GM21360 (cell line): ENCODE measurements around the gene LCN6.
"Not testable (repeated sequence)": the region's sequence is repeated elsewhere in the genome, so short reads cannot be mapped to it uniquely, and the experiment has no call there.

Experiments used
- ATAC-seq: cut with Tn5 transposase; IDR thresholded peaks from one replicate; pipeline ENCODE4 v1.9.1; 2021; ENCODE audit warnings: mild to moderate bottlenecking, moderate library complexity; ENCODE audit not compliant: unreplicated experiment

LCN6 gene

GRCh38 chr9:136711751-136712689, 36.3 kb downstream of the LCN6 start, which contains the start of gene DIPK1B:
Gene DIPK1B (plus strand): TSS chr9:136712572. CDS start chr9:136712666, 94 bp downstream.
- ATAC-seq, result no peak

- not testable (repeated sequence) for ATAC-seq
Measured at GRCh38 chr9:136711219-136711648, 37.1 kb downstream of the LCN6 start.

- ATAC-seq, result no peak
Measured at GRCh38 chr9:136710543-136710942, 37.8 kb downstream of the LCN6 start.

- ATAC-seq, result no peak
Measured at GRCh38 chr9:136709454-136710109, 38.7 kb downstream of the LCN6 start.

- no peak for ATAC-seq
Measured at GRCh38 chr9:136707849-136708517, 40.3 kb downstream of the LCN6 start.

GRCh38 chr9:136707011-136707410, 41.3 kb downstream of the LCN6 start:
- no peak for ATAC-seq

- ATAC-seq, result no peak
Measured at GRCh38 chr9:136705564-136705963, 42.8 kb downstream of the LCN6 start.

GRCh38 chr9:136704741-136705140, 43.6 kb downstream of the LCN6 start:
- not testable (repeated sequence) for ATAC-seq

- ATAC-seq, result no peak
Measured at GRCh38 chr9:136703276-136703860, 45.0 kb downstream of the LCN6 start.

- ATAC-seq, result peak; percentile 10
Measured at GRCh38 chr9:136701668-136702053, 46.7 kb downstream of the LCN6 start.

GRCh38 chr9:136700959-136701667, 47.2 kb downstream of the LCN6 start:
- ATAC-seq, result peak; percentile 62

- no peak for ATAC-seq
Measured at GRCh38 chr9:136700304-136700703, 48.0 kb downstream of the LCN6 start.

GRCh38 chr9:136698635-136699246, 49.6 kb downstream of the LCN6 start:
- no peak for ATAC-seq

GRCh38 chr9:136697821-136698526, 50.4 kb downstream of the LCN6 start:
- no peak for ATAC-seq

GRCh38 chr9:136697146-136697820, 51.0 kb downstream of the LCN6 start:
- no peak for ATAC-seq

GRCh38 chr9:136696502-136696901, 51.8 kb downstream of the LCN6 start:
- no peak for ATAC-seq

GRCh38 chr9:136695955-136696354, 52.4 kb downstream of the LCN6 start:
- ATAC-seq, result no peak

GRCh38 chr9:136695435-136695895, 52.9 kb downstream of the LCN6 start:
- ATAC-seq, result no peak

- ATAC-seq, result no peak
Measured at GRCh38 chr9:136694872-136695247, 53.5 kb downstream of the LCN6 start.
